HG02852 (cell line): ENCODE measurements around the gene CNN2.

ENCODE experiments used
- ATAC-seq: cut with Tn5 transposase; IDR thresholded peaks from one replicate; pipeline ENCODE4 v1.9.1; 2021; ENCODE audit warnings: mild to moderate bottlenecking, moderate library complexity; ENCODE audit not compliant: unreplicated experiment

Gene CNN2

DNA sequence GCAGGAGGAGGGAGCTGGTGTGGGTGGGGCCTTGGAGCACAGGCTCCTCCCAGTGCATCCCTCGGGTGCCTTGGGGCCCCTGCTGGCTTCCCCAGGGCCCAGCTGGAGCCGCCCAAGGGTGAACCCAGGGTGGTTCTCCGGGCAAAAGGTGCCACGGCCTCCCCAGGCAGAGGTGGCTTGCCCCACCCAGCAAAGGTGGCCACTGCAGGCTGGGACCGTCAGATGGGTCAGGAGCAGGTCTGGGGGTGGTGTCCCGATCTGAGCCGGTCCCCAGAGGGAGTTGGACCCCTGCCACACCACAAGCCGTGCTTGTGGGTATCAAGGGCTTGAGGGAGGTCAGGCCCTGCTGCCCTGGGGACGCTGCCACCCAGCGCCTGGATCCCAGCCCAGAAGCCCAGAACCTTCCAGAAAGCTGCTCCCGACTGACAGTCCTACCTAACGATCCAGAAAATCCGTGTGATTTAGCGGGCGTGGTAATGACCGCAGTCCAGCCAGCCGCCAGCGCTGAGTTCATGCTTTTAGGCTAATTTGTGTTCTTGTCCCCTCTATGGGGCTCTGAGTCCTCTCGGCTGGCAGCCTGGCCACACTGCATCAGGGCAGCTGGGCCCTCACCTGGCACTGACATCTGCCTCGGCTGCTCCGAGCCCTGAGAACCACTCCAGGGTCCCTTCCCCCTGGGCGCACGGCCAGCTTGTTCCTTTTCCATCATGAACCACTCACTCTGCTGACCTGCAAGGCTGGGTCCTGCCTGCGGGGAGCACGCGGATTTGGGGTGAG lies 31.2 kb upstream of the CNN2 start:
- ATAC-seq: no peak

- no peak for ATAC-seq
These were observed 30.2 kb upstream of the CNN2 start for GRCh38 chr19:996051-996838.

DNA sequence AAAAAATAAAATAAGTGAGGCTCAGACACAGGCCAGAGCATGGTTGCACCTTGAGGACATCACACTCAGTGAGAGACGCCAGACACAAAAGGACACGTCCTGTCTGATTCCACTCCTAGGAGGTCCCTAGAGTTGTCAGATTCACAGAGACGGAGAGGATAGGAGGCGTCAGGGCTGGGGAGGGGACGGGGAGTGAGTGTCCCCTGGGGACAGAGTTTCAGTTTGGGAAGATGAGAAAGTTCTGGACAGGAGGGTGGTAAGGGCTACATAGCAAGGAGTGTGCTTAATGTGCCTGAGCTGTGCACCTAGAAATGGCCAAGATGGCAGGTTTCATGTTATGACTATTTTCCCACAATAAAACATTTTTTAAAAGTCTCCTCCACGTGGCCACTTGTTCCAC lies 28.3 kb upstream of the CNN2 start:
- ATAC-seq: no peak

- no peak for ATAC-seq
These were observed 27.1 kb upstream of the CNN2 start for GRCh38 chr19:999379-999719.

DNA sequence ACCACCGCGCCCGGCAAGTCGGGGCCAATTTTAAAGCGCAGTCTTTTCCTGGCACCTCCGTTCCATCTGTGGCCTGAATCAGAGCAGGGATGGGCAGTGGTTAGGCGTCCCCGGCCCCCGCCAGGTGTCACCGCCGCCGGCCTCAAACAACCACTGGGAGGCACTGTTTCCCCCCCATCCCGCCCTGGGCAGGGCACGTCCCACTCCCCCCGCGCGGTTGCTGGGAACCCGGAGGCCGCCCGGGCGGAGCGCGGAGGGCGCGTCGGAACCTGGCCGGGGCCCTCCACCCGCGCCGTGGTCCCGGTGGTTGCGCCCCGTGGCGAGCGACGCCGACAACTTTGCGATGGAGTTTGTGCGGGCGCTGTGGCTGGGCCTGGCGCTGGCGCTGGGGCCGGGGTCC lies 26.3 kb upstream of the CNN2 start, which contains the start of gene GRIN3B:
Gene GRIN3B (plus strand): TSS at position 325 of the 400 bp plus-strand sequence. CDS start 19 bp downstream, at position 344.
- no peak for ATAC-seq

GRCh38 chr19:1000591-1001537 lies 25.5 kb upstream of the CNN2 start:
- ATAC-seq: no peak

GRCh38 chr19:1001538-1002166 lies 24.8 kb upstream of the CNN2 start:
- ATAC-seq: no peak

DNA sequence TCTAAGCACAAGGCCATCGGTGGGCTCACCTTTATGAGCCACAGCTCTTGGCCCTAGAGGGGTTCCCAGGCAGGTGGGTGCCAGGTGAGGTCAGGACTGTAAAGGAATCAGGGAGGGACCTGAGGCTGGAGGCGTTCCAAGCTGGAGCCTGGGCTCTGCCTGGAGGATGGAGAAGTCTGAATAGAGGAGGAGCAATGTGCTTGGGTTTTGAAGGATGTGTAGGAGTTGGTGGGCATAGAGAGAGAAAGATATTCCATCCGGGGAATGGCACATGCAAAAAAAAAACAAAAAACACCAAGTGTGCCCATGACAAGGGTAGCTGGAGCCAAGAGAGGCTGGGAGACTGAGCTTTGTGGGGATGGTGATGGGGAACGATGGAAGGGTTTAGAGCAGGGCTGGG lies 23.8 kb upstream of the CNN2 start:
- ATAC-seq: no peak

GRCh38 chr19:1003283-1003682 lies 23.1 kb upstream of the CNN2 start:
- no peak for ATAC-seq

DNA sequence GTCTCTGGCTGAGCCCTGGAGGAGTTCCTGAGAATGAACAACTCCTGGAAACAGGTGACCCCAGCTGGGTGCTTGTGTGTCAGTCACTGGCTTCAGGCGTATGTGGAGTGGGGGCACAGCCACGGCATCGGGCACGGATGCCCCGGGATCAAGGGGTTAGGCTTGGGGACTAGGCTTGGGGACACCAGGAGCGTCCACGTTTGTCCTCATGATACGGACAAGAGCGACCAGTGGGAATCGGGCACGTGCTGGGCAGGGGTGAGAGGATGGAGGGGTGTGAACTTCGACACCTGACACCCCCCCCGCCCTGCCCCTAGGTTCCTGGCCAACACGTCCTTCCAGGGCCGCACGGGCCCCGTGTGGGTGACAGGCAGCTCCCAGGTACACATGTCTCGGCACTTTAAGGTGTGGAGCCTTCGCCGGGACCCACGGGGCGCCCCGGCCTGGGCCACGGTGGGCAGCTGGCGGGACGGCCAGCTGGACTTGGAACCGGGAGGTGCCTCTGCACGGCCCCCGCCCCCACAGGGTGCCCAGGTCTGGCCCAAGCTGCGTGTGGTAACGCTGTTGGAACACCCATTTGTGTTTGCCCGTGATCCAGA lies 22.1 kb upstream of the CNN2 start:
- no peak for ATAC-seq

- ATAC-seq: no peak
These were observed 21.4 kb upstream of the CNN2 start for GRCh38 chr19:1004803-1005664.

DNA sequence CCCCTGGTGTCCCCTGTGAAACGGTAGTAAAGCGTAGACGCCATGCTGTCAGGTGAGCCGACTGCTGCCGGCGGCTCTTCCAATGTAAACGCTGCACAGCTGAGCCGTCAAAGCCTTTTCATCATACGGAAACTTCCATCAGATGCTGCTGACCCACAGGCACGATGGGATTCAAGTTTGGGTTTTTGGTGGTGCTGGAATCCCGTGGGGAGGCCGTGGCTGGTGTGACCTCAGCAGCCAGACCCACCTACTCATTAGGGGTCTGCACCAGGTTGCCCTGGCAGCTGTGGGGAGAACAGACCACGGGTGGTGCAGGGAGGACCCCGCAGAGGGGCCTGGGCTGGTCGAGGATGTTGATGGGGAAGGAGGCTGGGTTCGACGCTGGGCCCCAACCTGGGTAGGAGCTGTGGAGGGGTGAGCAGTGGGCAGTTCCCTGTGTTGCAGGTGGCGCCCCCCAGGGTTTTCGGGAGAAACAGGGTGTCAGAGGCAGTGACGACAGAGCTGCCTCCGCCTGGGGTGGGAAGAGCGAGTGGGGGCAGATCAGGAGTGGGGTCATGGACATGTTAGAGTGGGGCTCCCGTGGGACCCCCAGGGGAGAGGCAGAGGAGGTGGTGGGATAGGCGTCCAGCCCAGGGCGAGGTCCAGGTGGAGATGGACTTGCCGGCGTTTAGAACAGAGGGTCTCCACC lies 19.6 kb upstream of the CNN2 start:
- no peak for ATAC-seq

GRCh38 chr19:1007399-1008251 lies 18.8 kb upstream of the CNN2 start:
- no peak for ATAC-seq

DNA sequence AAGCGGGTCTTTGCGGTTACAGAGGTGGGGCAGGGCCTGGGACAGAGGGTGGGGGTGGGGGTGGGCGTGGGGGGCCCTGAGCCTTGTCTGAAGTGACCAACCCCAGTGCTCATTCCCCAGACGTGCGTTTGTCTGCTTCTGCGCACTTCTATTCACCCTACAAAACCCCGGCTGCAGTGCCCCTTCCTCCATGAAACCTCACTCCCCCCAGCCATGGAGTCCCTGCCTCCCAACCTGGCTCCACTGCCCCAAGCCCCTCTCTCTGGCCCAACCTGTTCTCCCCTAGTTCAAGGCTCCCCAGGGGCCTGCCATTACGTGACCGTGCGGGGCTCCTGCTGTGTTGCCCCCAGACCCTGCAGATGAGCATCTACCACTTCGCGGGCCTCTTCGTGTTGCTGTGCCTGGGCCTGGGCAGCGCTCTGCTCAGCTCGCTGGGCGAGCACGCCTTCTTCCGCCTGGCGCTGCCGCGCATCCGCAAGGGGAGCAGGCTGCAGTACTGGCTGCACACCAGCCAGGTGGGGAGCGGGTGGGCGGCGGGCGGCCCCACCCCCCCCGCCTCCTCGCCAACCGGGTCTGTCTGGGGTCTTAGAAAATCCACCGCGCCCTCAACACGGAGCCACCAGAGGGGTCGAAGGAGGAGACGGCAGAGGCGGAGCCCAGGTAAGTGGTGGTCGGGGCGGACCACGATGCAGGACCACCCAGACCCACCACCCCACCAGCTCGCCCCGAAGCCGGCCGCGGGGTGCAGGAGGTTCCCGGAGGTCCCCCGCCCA lies 18.0 kb upstream of the CNN2 start:
- ATAC-seq: no peak

GRCh38 chr19:1009041-1009980 lies 17.1 kb upstream of the CNN2 start:
- no peak for ATAC-seq

DNA sequence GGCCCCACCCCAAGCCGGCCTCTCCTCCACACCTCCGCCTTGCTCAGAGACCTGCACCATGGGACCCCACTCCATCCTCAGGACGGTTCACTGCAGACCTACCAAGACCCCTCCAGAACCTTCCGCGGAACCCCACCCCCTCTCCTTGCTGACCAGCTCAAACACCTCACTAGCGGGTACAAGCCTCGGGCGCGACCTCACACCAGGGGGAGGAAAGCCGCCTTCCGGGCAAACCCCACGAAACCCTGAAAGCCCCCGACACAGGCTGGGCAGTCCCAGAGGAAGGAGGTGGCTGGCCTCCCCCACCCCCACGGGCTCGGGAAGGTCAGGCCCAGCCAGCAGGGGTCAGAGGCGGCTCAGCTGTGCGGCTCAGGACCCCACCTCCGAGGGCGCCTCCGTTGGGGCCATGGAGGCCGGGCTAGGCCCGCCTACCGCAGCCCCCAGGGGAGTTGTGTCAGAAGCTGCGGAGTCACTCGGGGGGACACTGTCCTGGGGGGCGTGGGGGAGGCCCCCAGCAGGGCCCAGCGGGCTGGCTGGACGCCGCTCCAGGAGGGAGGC lies 16.3 kb upstream of the CNN2 start:
- ATAC-seq: no peak
